Renal cortical epithelial cell (primary cell): ENCODE results near the gene IL21. TPM values are rescaled to one million over a fixed set of nuclear protein-coding genes. Genes with fewer than 3 reads are reported as not detected.
"Not testable (repeated sequence)": the region's sequence is repeated elsewhere in the genome, so short reads cannot be mapped to it uniquely, and the experiment has no call there.

Source experiments
- DNase-seq: peaks from one replicate; pipeline ENCODE4 v3.0.0-alpha.2; 2011; ENCODE audit warnings: low read depth
- total RNA-seq: library from RNA; depleted of rRNA; stranded (reverse); fragments of >200 nt; gene quantifications from 2 replicates; pipeline ENCODE4 v1.2.3, GENCODE V29; 2014

Gene IL21
- total RNA-seq, 1 donor from 2014 or later, result not detected

DNA sequence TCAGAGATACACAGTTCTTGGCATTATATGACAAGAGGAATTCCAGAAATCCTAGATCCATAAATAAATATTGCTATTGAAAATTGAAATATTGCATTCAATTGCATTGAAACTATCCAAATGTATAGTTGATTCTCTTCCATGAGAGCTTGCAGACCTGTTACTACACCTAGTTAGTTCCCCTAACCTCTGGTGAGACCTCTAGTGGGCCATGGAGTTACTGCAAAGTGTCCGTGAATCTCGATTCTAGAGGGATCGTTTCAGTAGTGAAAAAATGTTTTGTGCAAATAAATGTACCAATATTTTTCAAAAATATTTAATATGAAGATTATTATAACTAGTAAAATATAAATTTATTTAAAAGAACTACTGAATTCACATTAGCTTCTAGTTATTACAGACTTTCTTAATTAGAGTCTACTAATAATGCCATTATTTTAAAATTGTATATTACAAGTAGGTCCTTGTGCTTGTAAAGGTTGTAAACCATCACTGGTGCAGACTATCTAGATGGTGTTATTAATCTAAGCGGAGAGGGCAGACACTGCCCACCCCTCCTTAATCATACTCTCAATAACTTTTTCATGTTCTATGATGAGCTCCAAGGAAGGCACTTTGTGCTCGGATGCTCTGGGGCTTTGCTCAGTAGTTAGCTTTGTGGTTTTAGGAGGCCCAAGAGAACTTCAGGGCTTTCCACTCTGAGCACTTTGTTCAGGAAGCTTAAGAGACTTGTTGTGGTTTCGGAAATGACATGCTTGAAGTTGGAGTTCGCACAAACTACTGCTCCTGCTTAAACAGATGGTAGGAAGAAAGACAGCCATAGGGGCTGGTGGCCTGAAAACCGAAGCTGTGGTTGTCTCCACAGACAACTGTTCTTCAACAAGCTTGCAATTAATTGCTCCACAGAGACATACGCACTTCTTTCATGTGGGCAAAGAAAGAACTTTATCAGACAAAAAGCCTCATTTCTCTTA, 42.8 kb downstream of the IL21 start:
- peak; percentile 41 for DNase-seq

DNA sequence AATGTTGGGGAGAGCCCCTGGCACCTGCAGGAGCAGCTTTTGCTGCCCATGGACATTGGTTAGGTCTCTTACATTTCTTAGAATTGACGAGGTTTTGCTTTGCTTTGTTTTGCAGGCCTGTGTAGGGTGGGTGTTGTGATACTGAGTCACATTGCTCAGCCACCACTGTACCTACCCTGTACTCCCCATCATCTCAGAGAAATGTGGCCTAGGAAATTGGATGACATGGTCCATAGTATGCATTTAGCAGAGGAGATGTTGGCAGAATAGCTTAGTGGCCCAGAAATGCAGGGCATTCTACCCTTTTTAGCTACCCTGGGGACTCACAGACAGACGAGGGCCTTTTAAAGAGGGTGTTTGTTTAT, 43.7 kb downstream of the IL21 start:
- no peak for DNase-seq

- peak; percentile 69 for DNase-seq
Measured at GRCh38 chr4:122576261-122577188, 44.3 kb downstream of the IL21 start.

DNA sequence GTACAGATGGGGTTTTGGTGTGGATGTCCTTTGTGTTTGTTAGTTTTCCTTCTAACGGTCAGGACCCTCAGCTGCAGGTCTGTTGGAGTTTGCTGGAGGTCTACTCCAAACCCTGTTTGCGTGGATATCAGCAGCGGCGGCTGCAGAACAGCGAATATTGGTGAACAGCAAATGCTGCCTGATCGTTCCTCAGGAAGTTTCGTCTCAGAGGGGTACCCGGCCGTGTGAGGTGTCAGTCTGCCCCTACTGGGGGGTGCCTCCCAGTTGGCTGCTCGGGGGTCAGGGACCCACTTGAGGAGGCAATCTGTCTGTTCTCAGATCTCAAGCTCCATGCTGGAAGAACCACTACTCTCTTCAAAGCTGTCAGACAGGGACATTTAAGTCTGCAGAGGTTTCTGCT, 46.5 kb downstream of the IL21 start:
- not testable (repeated sequence) for DNase-seq

DNA sequence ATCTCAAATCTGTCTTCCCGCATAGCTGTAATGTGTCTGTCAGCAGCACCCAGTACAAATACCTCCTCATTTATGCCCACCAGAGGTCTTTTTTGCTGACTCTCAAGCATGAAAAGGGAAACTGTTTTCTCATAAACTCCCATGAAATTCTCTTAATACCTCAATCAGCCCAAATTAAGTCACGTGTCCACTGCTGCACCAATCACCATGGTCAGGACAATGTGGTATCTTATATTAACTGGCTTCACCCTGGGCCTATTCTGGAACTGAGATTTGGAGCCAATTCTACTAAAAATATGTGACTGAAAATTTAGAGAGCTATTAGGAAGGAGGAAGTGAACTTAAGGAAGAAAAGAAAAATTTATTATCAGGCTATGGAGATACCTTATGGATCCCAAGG, 58.4 kb downstream of the IL21 start:
- no peak for DNase-seq

Other genes with a start within 250 kb of the IL21 start
- not detected in 2 replicates for gene ADAD1, start 242.1 kb downstream of the IL21 start, total RNA-seq
- gene IL2, start 164.3 kb downstream of the IL21 start, total RNA-seq, result not detected in 2 replicates
- 12.7 and 19.5 TPM in 2 replicates for gene BBS12, start 111.6 kb upstream of the IL21 start, total RNA-seq
- gene FGF2, start 205.8 kb upstream of the IL21 start, total RNA-seq, result 49.1 and 86.3 TPM in 2 replicates